ENCODE data around the gene PLG.
"Not testable (repeated sequence)": the region's sequence is repeated elsewhere in the genome, so short reads cannot be mapped to it uniquely, and the experiment has no call there.

The PLG gene

GRCh38 chr6:160668589-160668988, 33.5 kb upstream of the PLG start:
- in situ Hi-C loops (cut with MboI; ENCODE audit: low pct_unique_long_range_greater_than_20kb, low sequenced_read_pairs, unreplicated experiment) = loop anchor here (25.0 kb wide), 1 partner anchor 156 kb away; no protein-coding TSS in a partner anchor
- TF ChIP-seq CTCF (IDR thresholded peaks at IDR 0.05; ENCODE audit: extremely low read depth, insufficient read depth, missing control alignments) = no peak
- DNase-seq (ENCODE audit: low spot score) = no peak

DNA sequence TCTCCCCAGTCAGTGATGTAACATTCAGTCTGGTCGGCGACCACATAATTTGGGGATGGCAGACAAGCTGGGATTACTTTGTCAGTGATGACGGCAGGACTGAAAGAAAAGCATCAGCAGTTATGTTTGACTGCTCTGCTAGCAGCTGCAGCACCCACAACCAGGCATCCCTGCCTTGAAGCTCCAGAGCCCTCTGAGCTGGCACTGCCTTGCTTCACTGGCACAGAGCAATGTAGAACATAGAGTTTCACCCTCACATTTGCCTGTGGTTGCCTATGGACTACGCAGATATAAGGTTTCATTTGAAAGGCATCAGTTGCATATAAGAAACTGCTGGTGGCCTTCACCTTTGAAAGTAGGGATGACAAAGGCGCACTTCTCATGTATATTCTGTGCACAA, 25.6 kb upstream of the PLG start:
- in situ Hi-C loops (cut with MboI; ENCODE audit: low pct_unique_long_range_greater_than_20kb, low sequenced_read_pairs, unreplicated experiment); DNase-seq (ENCODE audit: low spot score): not testable (repeated sequence)

- in situ Hi-C loops (cut with MboI; ENCODE audit: low pct_unique_long_range_greater_than_20kb, low sequenced_read_pairs, unreplicated experiment) = no loop called here
These were observed 23.8 kb upstream of the PLG start for GRCh38 chr6:160678230-160678629.

DNA sequence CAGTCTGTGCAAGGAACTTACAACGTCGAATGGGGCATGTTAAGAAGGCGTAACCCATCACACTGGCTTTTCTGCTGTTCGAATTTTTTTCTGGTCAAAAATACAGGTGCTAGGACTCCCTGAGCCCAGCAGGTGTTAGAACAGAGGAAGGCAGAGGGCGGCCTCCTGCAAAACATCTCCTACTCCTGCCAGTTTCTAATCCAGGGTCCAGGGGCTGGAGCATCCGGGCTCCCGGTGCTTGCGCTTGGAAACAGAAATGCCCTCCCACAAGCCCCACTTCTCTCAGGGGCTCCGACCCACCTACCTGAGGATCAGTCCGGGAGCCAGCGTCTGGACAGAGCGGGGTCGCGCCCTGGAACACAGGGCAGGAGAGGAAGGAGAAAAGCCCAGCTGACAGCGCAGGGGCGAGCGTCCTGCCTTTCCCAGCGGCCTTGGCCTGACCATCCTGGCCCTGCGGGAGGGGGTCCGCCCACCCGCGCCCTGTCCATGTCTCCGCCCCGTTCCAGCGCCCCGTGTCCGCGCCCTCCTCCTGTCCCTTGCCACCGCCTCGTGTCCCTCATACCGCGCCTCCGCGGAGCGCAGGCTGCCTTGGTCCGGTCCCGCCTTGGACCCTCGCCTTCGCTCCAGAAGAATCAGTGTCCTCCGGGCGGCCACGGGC, 23.2 kb upstream of the PLG start:
- no peak for TF ChIP-seq CTCF (IDR thresholded peaks at IDR 0.05; ENCODE audit: extremely low read depth, insufficient read depth, missing control alignments)
- in situ Hi-C loops (cut with MboI; ENCODE audit: low pct_unique_long_range_greater_than_20kb, low sequenced_read_pairs, unreplicated experiment) = no loop called here
- no peak for DNase-seq (ENCODE audit: low spot score)

More at GRCh38 chr6:160678230-160678629, 23.8 kb upstream of the PLG start:
- TF ChIP-seq CTCF (IDR thresholded peaks at IDR 0.05; ENCODE audit: extremely low read depth, insufficient read depth, missing control alignments) = no peak
- DNase-seq (ENCODE audit: low spot score) = no peak

DNA sequence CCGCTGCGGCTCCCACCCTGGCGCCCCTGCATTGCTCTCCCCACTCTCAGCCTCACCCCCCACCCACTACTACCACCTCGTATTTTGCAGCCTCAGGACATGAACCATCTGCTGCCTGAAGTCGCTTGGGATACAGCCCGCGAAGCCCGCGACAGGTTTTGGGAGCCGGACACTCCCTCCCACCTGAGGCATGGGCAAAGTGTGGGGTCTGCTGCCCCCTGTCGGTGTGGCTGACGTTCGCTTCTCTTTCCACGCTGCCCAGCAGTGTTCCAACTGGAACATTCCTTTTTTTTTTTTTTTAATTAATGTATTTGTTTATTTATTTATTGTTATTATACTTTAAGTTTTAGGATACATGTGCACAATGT, 22.7 kb upstream of the PLG start:
- no peak for DNase-seq (ENCODE audit: low spot score)
- in situ Hi-C loops (cut with MboI; ENCODE audit: low pct_unique_long_range_greater_than_20kb, low sequenced_read_pairs, unreplicated experiment) = no loop called here
- no peak for TF ChIP-seq CTCF (IDR thresholded peaks at IDR 0.05; ENCODE audit: extremely low read depth, insufficient read depth, missing control alignments)

DNA sequence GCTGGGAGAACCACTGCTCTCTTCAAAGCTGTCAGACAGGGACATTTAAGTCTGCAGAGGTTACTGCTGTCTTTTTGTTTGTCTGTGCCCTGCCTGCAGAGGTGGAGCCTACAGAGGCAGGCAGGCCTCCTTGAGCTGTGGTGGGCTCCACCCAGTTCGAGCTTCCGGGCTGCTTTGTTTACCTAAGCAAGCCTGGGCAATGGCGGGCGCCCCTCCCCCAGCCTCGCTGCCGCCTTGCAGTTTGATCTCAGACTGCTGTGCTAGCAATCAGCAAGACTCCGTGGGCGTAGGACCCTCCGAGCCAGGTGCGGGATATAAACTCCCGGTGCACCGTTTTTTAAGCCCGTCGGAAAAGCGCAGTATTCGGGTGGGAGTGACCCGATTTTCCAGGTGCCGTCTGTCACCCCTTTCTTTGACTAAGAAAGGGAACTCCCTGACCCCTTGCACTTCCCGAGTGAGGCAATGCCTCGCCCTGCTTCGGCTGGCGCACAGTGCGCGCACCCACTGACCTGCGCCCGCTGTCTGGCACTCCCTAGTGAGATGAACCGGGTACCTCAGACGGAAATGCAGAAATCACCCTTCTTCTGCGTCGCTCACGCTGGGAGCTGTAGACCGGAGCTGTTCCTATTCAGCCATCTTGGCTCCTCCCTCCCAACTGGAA, 16.8 kb upstream of the PLG start:
- DNase-seq (ENCODE audit: low spot score); in situ Hi-C loops (cut with MboI; ENCODE audit: low pct_unique_long_range_greater_than_20kb, low sequenced_read_pairs, unreplicated experiment): not testable (repeated sequence)

DNA sequence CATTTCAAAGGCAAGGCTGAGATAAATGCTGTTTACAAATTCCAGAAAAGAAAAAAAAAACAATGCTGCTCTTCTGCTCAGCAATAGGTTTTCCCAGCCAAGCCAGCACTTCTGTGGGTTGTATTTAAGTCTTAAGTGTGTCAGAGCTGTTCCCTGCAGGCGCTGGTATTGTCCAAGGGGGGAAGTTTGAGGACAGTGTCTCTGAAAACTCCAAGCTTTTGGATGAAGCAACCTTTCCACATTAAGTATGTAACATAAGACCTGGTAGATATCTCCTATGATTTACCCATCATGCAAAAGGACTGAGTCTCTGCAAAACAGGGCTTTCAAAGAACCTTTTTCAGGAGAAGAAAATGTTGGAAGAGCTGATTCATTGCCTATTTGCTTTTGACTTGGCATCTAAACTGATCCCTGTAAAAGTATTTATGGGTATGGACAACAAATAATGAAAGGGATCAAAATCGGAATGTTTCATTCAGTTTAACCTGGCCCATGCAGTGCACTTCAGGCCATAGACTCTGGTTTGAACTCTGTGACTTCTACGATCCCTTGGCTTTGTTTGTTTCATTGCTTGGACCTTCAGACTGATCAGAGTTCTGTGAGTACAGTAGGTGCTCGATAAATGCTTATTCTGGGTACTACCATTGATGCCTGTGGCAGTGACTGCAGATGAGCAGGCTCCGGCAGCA, 16.1 kb upstream of the PLG start:
- TF ChIP-seq CTCF (IDR thresholded peaks at IDR 0.05; ENCODE audit: extremely low read depth, insufficient read depth, missing control alignments) = no peak
- in situ Hi-C loops (cut with MboI; ENCODE audit: low pct_unique_long_range_greater_than_20kb, low sequenced_read_pairs, unreplicated experiment) = no loop called here

More for the DNA sequence above, 16.1 kb upstream of the PLG start:
- no peak for DNase-seq (ENCODE audit: low spot score)
